Spinal cord (tissue), 10 donors: ENCODE results near the gene LMBRD1. TPM values are rescaled to one million over a fixed set of nuclear protein-coding genes. Genes with fewer than 3 reads are reported as not detected.

ENCODE experiments used
- DNase-seq, 6 donors: peaks; one replicate each; pipeline versions ENCODE4 v3.0.0 to v3.0.0-alpha.2; 2013 to 2015; ENCODE audit warnings: low spot score in 6 of 6, low read depth in 4 of 6
- H3K27ac ChIP-seq: one replicate; pipeline ENCODE4 v1.5.1; 2013; ENCODE audit warnings: low read depth, low read length, control low read depth
- H3K27me3 ChIP-seq: one replicate; pipeline ENCODE4 v1.6.1; 2013; ENCODE audit warnings: low read length; ENCODE audit not compliant: control insufficient read depth, insufficient read depth
- H3K36me3 ChIP-seq: one replicate; pipeline ENCODE4 v1.6.1; 2013; ENCODE audit warnings: low read length; ENCODE audit not compliant: control insufficient read depth, insufficient read depth
- H3K4me1 ChIP-seq: one replicate; pipeline ENCODE4 v1.6.1; 2013; ENCODE audit warnings: low read length; ENCODE audit not compliant: control insufficient read depth, insufficient read depth
- H3K4me3 ChIP-seq: one replicate; pipeline ENCODE4 v1.5.1; 2013; ENCODE audit warnings: low read depth, low read length, control low read depth
- H3K9me3 ChIP-seq: one replicate; pipeline ENCODE4 v1.6.1; 2013; ENCODE audit warnings: low read length; ENCODE audit not compliant: control insufficient read depth, insufficient read depth
- WGBS: methylation state at CpG from one replicate; pipeline ENCODE4 v1.1.5; 2013; ENCODE audit warnings: missing lambda C conversion rate; ENCODE audit not compliant: insufficient coverage; 5-methylcytosine and 5-hydroxymethylcytosine counted together
- polyA plus RNA-seq, 2 donors: library from polyadenylated mRNA; unstranded; fragments of 120-200 nt; gene quantifications; one replicate each; pipeline ENCODE4 v1.2.1, GENCODE V29; 2013; ENCODE audit not compliant: insufficient read length in 2 of 2
- total RNA-seq, 2 donors: library from RNA; depleted of rRNA in 1 of 2; stranded (reverse); fragments of 120-200 nt in 1 of 2; fragments of >200 nt in 1 of 2; gene quantifications; one replicate each; pipeline versions ENCODE4 v1.2.3 to v1.2.4, GENCODE V29; 2013 to 2014
- donor health status: healthy.

The LMBRD1 gene
- total and polyA plus RNA-seq, 4 donors: 68.2 to 109 (median 85.3) TPM

- H3K4me1 ChIP-seq: no peaks in the 10 kb centered on the region
- H3K36me3 ChIP-seq: no peaks in the 10 kb centered on the region
- no peak overlapping the region for H3K27ac ChIP-seq
- H3K27me3 ChIP-seq: no peaks in the 10 kb centered on the region
- peaks cover 1% of the 10 kb centered on the region for H3K9me3 ChIP-seq
- no peak overlapping the region for H3K4me3 ChIP-seq
- WGBS: 88% methylated on average over 1 of the region's 3 CpGs
- no peak for DNase-seq
These were observed 33.0 kb downstream of the LMBRD1 start for GRCh38 chr6:69763763-69764162.

GRCh38 chr6:69761853-69762252, 35.0 kb downstream of the LMBRD1 start:
- no CpG with 5 or more reads among the region's 2 CpGs for WGBS
- H3K27ac ChIP-seq: no peak overlapping the region
- peaks cover 1% of the 10 kb centered on the region for H3K9me3 ChIP-seq
- no peak for DNase-seq
- H3K4me3 ChIP-seq: no peak overlapping the region
- no peaks in the 10 kb centered on the region for H3K36me3 ChIP-seq
- H3K27me3 ChIP-seq: no peaks in the 10 kb centered on the region
- H3K4me1 ChIP-seq: no peaks in the 10 kb centered on the region

GRCh38 chr6:69758214-69758613, 38.6 kb downstream of the LMBRD1 start:
- H3K4me3 ChIP-seq: no peak overlapping the region
- WGBS: no CpG with 5 or more reads among the region's 1 CpG
- H3K9me3 ChIP-seq: no peaks in the 10 kb centered on the region
- no peak for DNase-seq
- H3K4me1 ChIP-seq: no peaks in the 10 kb centered on the region
- H3K27ac ChIP-seq: no peak overlapping the region
- H3K36me3 ChIP-seq: no peaks in the 10 kb centered on the region
- H3K27me3 ChIP-seq: no peaks in the 10 kb centered on the region

- no CpG with 5 or more reads among the region's 1 CpG for WGBS
- DNase-seq: no peak
- Histone ChIP-seq H3K36me3 (no peaks in the 10 kb centered on the region), H3K27ac (no peak overlapping the region), H3K4me1 (no peaks in the 10 kb centered on the region), H3K4me3 (no peak overlapping the region), H3K9me3 (no peaks in the 10 kb centered on the region), H3K27me3 (no peaks in the 10 kb centered on the region)
These were observed 39.9 kb downstream of the LMBRD1 start for GRCh38 chr6:69756907-69757306.

- Histone ChIP-seq H3K9me3 (no peaks in the 10 kb centered on the region), H3K36me3 (peaks cover under 1% of the 10 kb centered on the region), H3K27ac (no peak overlapping the region), H3K4me3 (no peak overlapping the region), H3K27me3 (no peaks in the 10 kb centered on the region), H3K4me1 (no peaks in the 10 kb centered on the region)
- no peak for DNase-seq
These were observed 40.4 kb downstream of the LMBRD1 start for GRCh38 chr6:69756366-69756765.

DNA sequence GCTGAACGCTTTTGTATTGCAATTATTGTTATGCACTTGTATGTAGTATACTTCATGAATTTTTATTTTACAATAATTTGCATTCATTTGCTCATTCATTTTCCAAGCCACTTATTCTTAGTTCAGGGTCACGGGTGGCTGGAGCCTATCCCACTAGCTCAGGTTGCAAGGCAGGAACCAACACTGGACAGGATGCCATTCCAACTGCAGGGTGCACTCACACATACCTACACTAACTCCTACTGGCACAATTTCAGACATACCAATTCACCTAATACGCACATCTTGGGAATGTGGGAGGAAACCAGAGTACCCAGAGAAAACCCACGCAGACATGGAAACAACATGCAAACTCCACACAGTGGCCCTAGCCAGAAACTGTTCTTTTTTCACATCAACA, 61.8 kb downstream of the LMBRD1 start:
- DNase-seq: no peak
- Histone ChIP-seq H3K9me3 (no peaks in the 10 kb centered on the region), H3K36me3 (no peaks in the 10 kb centered on the region), H3K27ac (no peak overlapping the region), H3K27me3 (no peaks in the 10 kb centered on the region), H3K4me1 (no peaks in the 10 kb centered on the region), H3K4me3 (no peak overlapping the region)
- 100% methylated on average over 1 of the region's 4 CpGs for WGBS

DNA sequence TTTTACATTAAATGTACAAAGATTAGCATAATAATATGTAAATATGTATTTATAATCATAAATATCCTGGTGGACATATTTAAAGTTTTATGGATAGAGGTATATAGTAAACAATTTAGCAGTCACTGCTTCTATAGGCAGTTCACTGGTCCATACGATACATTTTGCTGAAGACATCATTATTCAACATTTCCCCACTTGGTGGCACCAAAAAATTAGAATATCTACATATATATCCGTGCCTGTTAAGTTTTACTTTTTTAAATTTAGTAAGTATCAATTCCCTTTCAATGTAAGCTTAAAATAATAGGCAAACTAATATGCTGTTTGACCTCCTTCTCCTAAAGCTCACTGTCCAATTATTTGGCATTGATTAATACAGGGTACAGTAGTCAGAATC, 64.2 kb downstream of the LMBRD1 start:
- Histone ChIP-seq H3K4me1 (no peaks in the 10 kb centered on the region), H3K9me3 (no peaks in the 10 kb centered on the region), H3K27me3 (no peaks in the 10 kb centered on the region), H3K36me3 (no peaks in the 10 kb centered on the region), H3K4me3 (no peak overlapping the region), H3K27ac (no peak overlapping the region)
- WGBS: no CpG with 5 or more reads among the region's 2 CpGs
- peak in 2 of 6 donors; percentile 47 to 49 for DNase-seq

- Histone ChIP-seq H3K4me3 (no peak overlapping the region), H3K36me3 (no peaks in the 10 kb centered on the region), H3K27me3 (no peaks in the 10 kb centered on the region), H3K27ac (no peak overlapping the region), H3K9me3 (no peaks in the 10 kb centered on the region), H3K4me1 (no peaks in the 10 kb centered on the region)
- no CpG with 5 or more reads among the region's 2 CpGs for WGBS
- DNase-seq: no peak
These were observed 64.8 kb downstream of the LMBRD1 start for GRCh38 chr6:69732045-69732444.

DNA sequence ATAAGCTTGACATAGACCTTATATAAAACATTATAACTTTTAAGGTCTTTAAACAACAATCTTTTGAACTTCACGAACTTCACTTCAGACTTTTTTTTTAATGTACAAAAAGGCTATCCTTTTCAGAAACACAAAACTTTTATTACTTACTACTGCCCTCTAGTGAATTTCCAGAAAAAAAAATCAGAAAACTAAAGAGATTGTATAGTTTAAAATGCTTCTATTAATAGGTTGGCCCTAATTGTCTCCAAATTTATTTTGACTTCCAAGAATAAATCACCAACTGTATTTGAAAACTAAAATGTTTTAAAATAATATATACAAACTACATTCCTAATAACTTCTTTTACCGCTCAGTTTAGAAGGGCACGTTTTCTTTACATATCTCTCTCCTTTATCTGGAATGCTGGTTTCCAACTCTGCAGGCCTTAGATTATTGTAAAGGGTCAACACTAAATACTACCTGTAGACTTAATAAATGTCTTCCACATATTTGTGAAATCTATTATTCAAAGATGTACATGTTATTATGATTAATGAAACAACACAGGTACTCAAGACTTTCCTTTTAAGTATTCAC, 66.8 kb downstream of the LMBRD1 start:
- Histone ChIP-seq H3K4me1 (no peaks in the 10 kb centered on the region), H3K4me3 (no peak overlapping the region), H3K36me3 (no peaks in the 10 kb centered on the region), H3K9me3 (no peaks in the 10 kb centered on the region), H3K27me3 (no peaks in the 10 kb centered on the region), H3K27ac (no peak overlapping the region)
- DNase-seq: peak in 2 of 6 donors; percentile 26 to 59
- no CpG with 5 or more reads among the region's 3 CpGs for WGBS

DNA sequence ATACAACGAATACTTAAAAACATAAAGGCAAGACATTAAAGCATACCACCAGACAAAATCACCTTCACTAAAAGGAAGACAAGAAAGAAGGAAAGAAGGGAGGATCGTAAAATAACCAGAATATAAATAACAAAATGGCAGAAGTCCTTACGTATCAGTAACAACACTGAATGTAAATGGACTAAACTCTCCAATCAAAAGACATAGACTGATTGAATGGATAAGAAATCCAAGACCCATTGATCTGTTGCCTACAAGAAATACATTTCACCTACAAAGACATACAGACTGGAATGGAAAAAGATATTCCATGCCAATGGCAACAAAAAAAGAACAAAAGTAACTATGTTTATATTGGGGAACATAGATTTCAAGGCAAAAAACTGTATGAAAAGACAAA, 74.1 kb downstream of the LMBRD1 start:
- H3K27ac ChIP-seq: no peak overlapping the region
- peaks cover 4% of the 10 kb centered on the region for H3K9me3 ChIP-seq
- no peak for DNase-seq
- H3K4me3 ChIP-seq: no peak overlapping the region
- H3K27me3 ChIP-seq: no peaks in the 10 kb centered on the region
- H3K4me1 ChIP-seq: no peaks in the 10 kb centered on the region
- no CpG with 5 or more reads among the region's 3 CpGs for WGBS
- no peaks in the 10 kb centered on the region for H3K36me3 ChIP-seq
